Effector memory CD8-positive, alpha-beta T cell (primary cell): Measurements from ENCODE around the gene YRDC.

Source experiments
- ATAC-seq: fragments of 150-1000 bp; cut with Tn5 transposase; replicated peaks from 2 replicates; pipeline ENCODE4 v1.10.0; 2021; ENCODE audit warnings: mild to moderate bottlenecking, moderate library complexity
- DNase-seq, 3 experiments: peaks; one replicate each; pipeline ENCODE4 v3.0.0; 2021
- H3K27ac Mint-ChIP-seq, 2 donors: one replicate each; pipeline ENCODE4 v1.8.0; 2022; ENCODE audit warnings: mild to moderate bottlenecking in 2 of 2, mixed read lengths in 2 of 2, moderate library complexity in 2 of 2
- H3K27me3 Mint-ChIP-seq, 2 donors: one replicate each; pipeline ENCODE4 v1.8.0; 2022; ENCODE audit warnings: mixed read lengths in 2 of 2
- H3K36me3 Mint-ChIP-seq: one replicate; pipeline ENCODE4 v1.8.0; 2022; ENCODE audit warnings: mild to moderate bottlenecking, moderate library complexity, mixed read lengths; ENCODE audit not compliant: insufficient read depth
- H3K4me1 Mint-ChIP-seq, 2 donors: one replicate each; pipeline ENCODE4 v1.8.0; 2022; ENCODE audit warnings: low read depth in 2 of 2, mixed read lengths in 2 of 2
- H3K4me3 Mint-ChIP-seq, 2 donors: one replicate each; pipeline ENCODE4 v1.8.0; 2022; ENCODE audit warnings: mild to moderate bottlenecking in 2 of 2, mixed read lengths in 2 of 2, moderate library complexity in 2 of 2
- H3K9me3 Mint-ChIP-seq, 2 donors: one replicate each; pipeline ENCODE4 v1.8.0; 2022; ENCODE audit warnings: mixed read lengths in 2 of 2

The YRDC gene

GRCh38 chr1:37840711-37841110, 32.7 kb upstream of the YRDC start:
- Mint-ChIP-seq H3K4me1 (peaks cover 5 to 31% of the 10 kb centered on the region in 2 donors), H3K27ac (peak overlapping the region in 1 of 2 donors; percentile 26), H3K27me3 (no peaks in the 10 kb centered on the region), H3K4me3 (no peak overlapping the region), H3K36me3 (peaks cover 37% of the 10 kb centered on the region), H3K9me3 (no peaks in the 10 kb centered on the region)
- no peak for DNase-seq
- no peak for ATAC-seq

- DNase-seq (no peak), ATAC-seq (no peak)
- H3K27me3 Mint-ChIP-seq: no peaks in the 10 kb centered on the region
- H3K27ac Mint-ChIP-seq: peak overlapping the region in 1 of 2 donors; percentile 26
- H3K36me3 Mint-ChIP-seq: peaks cover 43% of the 10 kb centered on the region
- no peak overlapping the region for H3K4me3 Mint-ChIP-seq
- H3K4me1 Mint-ChIP-seq: peaks cover 5 to 21% of the 10 kb centered on the region in 2 donors
- H3K9me3 Mint-ChIP-seq: no peaks in the 10 kb centered on the region
Measured at GRCh38 chr1:37839676-37840075, 31.7 kb upstream of the YRDC start.

GRCh38 chr1:37836788-37837187, 28.8 kb upstream of the YRDC start:
- no peak overlapping the region for H3K4me3 Mint-ChIP-seq
- H3K27me3 Mint-ChIP-seq: no peaks in the 10 kb centered on the region
- ATAC-seq (no peak), DNase-seq (no peak)
- H3K9me3 Mint-ChIP-seq: no peaks in the 10 kb centered on the region
- peaks cover 0 to 3% of the 10 kb centered on the region in 2 donors for H3K4me1 Mint-ChIP-seq
- H3K36me3 Mint-ChIP-seq: peaks cover 64% of the 10 kb centered on the region
- no peak overlapping the region for H3K27ac Mint-ChIP-seq

DNA sequence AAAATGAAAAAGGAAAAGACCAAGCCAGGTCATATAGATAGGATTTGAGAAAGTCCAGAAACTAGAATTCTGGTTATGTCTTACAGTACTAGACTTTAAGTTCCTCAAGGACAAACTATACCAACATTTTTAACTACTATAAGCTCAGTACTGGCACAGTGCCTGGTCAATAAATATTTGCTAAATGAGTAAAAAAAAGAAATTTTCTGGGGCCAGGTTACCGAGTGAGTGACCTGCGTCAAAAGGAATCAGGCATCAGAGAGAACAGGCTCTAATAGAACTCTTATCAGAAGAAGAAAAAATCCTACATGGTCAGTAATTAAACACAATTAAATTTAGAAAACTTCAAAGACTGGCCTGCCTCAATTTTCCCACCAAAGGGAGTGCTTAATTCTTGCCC, 23.8 kb upstream of the YRDC start:
- Mint-ChIP-seq H3K27ac (no peak overlapping the region), H3K27me3 (no peaks in the 10 kb centered on the region)

DNA sequence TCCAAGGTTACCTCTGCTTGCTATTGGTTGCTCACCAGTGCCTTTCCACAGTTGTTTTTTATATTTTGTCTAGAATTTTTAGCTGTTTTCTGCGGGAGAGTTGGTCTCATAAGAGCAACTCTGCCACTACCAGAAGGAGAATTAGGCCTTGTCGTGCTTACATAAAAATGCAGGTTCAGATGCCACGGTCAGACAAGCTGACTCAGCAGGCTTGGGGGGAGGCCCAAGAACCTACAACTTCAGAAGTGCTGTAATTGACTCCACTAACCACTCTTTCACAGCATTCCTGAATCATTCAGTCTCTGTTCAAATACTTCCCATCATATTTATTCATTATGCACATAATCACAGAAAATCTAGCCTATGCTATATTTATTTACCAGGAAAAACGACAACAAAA, 23.1 kb upstream of the YRDC start:
- no peak for DNase-seq
- no peaks in the 10 kb centered on the region for H3K27me3 Mint-ChIP-seq
- no peak overlapping the region for H3K27ac Mint-ChIP-seq
- H3K4me1 Mint-ChIP-seq: peaks cover 0 to 2% of the 10 kb centered on the region in 2 donors
- no peak for ATAC-seq
- no peaks in the 10 kb centered on the region for H3K9me3 Mint-ChIP-seq
- H3K4me3 Mint-ChIP-seq: no peak overlapping the region
- H3K36me3 Mint-ChIP-seq: peaks cover 60% of the 10 kb centered on the region

More for the DNA sequence above, 23.8 kb upstream of the YRDC start:
- no peaks in the 10 kb centered on the region for H3K9me3 Mint-ChIP-seq
- no peak overlapping the region for H3K4me3 Mint-ChIP-seq
- H3K36me3 Mint-ChIP-seq: peaks cover 60% of the 10 kb centered on the region
- H3K4me1 Mint-ChIP-seq: peaks cover 0 to 2% of the 10 kb centered on the region in 2 donors
- no peak for DNase-seq
- no peak for ATAC-seq

DNA sequence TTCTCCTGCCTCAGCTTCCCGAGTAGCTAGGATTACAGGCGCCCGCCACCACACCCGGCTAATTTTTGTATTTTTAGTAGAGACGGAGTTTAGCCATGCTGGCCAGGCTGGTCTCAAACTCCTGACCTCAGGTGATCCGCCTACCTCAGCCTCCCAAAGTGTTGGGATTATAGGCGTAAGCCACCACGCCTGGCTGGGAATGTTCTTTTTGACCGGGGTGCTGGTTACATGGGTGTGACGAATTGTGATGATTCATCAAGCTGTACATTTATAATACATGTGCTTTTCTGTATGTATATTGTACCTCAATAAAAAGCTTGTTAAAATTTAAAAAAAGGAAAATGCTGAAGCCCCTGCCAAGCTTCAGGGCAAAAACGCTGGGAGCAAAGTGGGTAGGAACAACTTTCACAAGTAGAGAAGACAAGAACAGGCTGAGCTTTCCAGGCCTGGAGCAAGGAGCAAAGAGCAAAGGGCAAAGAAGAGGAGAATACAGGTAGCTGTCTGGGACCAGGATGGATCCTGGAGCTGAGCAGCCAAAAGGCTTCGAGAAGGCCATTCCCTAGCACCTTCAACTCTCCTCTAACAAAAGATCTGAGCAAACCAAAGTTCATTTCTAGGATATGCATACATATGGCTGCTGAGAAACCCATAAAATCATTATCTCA, 20.5 kb upstream of the YRDC start:
- DNase-seq (no peak), ATAC-seq (no peak)
- H3K27ac Mint-ChIP-seq: peak overlapping the region in 1 of 2 donors; percentile 62
- peaks cover 46% of the 10 kb centered on the region for H3K36me3 Mint-ChIP-seq
- no peaks in the 10 kb centered on the region for H3K27me3 Mint-ChIP-seq
- H3K9me3 Mint-ChIP-seq: no peaks in the 10 kb centered on the region
- peaks cover 2 to 6% of the 10 kb centered on the region in 2 donors for H3K4me1 Mint-ChIP-seq
- no peak overlapping the region for H3K4me3 Mint-ChIP-seq

GRCh38 chr1:37825506-37825905, 17.5 kb upstream of the YRDC start:
- peaks cover 3 to 6% of the 10 kb centered on the region in 2 donors for H3K4me1 Mint-ChIP-seq
- H3K36me3 Mint-ChIP-seq: peaks cover 50% of the 10 kb centered on the region
- no peak overlapping the region for H3K4me3 Mint-ChIP-seq
- peak overlapping the region; percentile 44 to 78 for H3K27ac Mint-ChIP-seq
- DNase-seq (no peak), ATAC-seq (no peak)
- no peaks in the 10 kb centered on the region for H3K9me3 Mint-ChIP-seq
- no peaks in the 10 kb centered on the region for H3K27me3 Mint-ChIP-seq

- H3K4me3 Mint-ChIP-seq: no peak overlapping the region
- peaks cover 3 to 6% of the 10 kb centered on the region in 2 donors for H3K4me1 Mint-ChIP-seq
- H3K27me3 Mint-ChIP-seq: no peaks in the 10 kb centered on the region
Measured at GRCh38 chr1:37824001-37824400, 16.0 kb upstream of the YRDC start.

DNA sequence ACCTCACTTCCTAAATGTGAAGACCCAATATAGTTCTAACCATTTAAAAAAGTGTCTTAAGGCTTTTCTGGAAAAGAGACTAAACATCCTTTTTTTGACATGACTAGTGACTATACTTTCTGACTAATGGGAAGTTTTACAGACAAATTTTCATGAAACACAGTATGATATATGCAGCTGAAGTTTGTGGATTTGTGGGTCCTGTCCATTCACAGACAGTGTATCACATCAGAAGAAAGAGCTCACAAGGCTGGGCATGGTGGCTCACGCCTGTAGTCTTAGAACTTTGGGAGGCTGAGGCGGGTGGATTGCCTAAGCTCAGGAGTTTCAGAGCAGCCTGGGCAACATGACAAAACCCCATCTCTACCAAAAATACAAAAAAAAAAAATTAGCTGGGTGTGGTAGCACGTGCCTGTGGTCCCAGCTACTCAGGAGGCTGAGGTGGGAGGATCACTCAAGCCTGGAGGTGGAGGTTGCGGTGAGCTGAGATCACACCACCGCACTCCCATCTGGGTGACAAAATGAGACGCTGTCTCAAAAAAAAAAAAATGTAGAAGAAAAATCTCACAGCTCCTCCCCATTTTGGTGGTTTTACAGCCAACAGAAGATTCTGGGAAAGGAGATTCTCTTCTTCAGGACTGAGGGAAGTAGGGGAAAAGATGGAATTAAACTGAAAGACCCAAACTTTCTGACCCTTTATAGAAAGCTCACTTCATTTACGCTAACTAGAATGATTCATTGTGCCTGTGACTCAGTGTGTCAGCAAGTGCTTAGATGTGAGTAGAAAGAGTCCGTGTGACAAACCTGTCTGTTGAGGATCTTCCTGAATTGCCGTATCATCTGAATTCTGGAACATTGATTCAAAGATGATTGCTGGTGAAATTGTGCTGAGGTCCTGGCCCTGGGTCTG, 15.2 kb upstream of the YRDC start:
- H3K27ac Mint-ChIP-seq: peak overlapping the region; percentile 44 to 85

More at GRCh38 chr1:37824001-37824400, 16.0 kb upstream of the YRDC start:
- DNase-seq: no peak
- no peak for ATAC-seq
- peaks cover 43% of the 10 kb centered on the region for H3K36me3 Mint-ChIP-seq
- H3K9me3 Mint-ChIP-seq: no peaks in the 10 kb centered on the region
- H3K27ac Mint-ChIP-seq: no peak overlapping the region

GRCh38 chr1:37821481-37821880, 13.5 kb upstream of the YRDC start:
- peak overlapping the region in 1 of 2 donors; percentile 85 for H3K27ac Mint-ChIP-seq
- no peak for DNase-seq
- no peak for ATAC-seq
- H3K4me3 Mint-ChIP-seq: no peak overlapping the region
- H3K27me3 Mint-ChIP-seq: no peaks in the 10 kb centered on the region
- H3K9me3 Mint-ChIP-seq: no peaks in the 10 kb centered on the region
- peaks cover 44% of the 10 kb centered on the region for H3K36me3 Mint-ChIP-seq
- H3K4me1 Mint-ChIP-seq: peaks cover 3 to 6% of the 10 kb centered on the region in 2 donors

More for the DNA sequence above, 15.2 kb upstream of the YRDC start:
- Mint-ChIP-seq H3K4me1 (peaks cover 3 to 6% of the 10 kb centered on the region in 2 donors), H3K9me3 (no peaks in the 10 kb centered on the region), H3K4me3 (no peak overlapping the region), H3K36me3 (peaks cover 48% of the 10 kb centered on the region), H3K27me3 (no peaks in the 10 kb centered on the region)
- DNase-seq: no peak
- ATAC-seq: peak; percentile 75

DNA sequence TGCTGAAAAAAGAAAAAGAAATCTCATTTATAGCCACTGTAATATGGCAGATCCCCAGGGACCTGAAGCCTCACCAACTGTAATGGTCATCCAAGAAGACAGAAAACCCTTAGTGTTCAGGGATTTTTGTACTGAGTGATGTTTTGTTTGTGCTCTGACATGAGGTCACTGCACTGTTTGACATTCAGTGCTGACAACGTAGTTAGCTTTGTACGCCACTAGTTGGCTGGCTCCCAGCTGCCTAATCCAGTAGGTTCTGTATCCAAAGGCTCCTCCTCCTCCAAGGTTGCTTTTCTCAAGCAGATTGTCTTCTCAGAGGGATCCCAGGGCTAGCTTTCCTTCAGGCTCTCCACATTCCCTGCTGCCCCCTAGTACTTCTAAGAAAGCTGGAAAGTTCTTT, 9.5 kb upstream of the YRDC start:
- H3K4me1 Mint-ChIP-seq: peaks cover 0 to 2% of the 10 kb centered on the region in 2 donors
- H3K4me3 Mint-ChIP-seq: no peak overlapping the region
- no peak overlapping the region for H3K27ac Mint-ChIP-seq
- no peaks in the 10 kb centered on the region for H3K9me3 Mint-ChIP-seq
- H3K36me3 Mint-ChIP-seq: peaks cover 44% of the 10 kb centered on the region
- no peak for DNase-seq
- ATAC-seq: no peak
- no peaks in the 10 kb centered on the region for H3K27me3 Mint-ChIP-seq

DNA sequence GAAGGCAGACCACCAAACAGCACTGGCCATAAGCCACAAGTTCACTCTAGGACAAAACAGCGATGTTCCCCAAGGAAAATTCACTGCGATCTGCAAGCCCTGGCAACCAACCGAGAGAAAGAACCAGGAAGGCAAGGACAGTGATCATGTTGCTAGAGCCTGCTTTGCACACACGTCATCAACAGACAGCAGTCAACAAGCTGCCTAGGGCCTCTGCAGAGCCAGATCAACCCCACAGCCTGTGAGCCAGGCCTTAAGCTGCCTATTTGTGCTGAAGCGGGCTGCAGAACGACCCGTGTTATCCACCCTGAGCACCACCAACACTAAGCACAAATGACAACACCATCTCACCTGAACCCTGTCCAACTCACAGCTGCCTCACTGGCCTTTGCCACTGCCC, 6.2 kb upstream of the YRDC start:
- DNase-seq (no peak), ATAC-seq (no peak)
- Mint-ChIP-seq H3K36me3 (peaks cover 29% of the 10 kb centered on the region), H3K9me3 (no peaks in the 10 kb centered on the region), H3K4me1 (peaks cover 8 to 13% of the 10 kb centered on the region in 2 donors), H3K27ac (no peak overlapping the region), H3K27me3 (no peaks in the 10 kb centered on the region), H3K4me3 (no peak overlapping the region)

- DNase-seq (no peak), ATAC-seq (no peak)
- no peaks in the 10 kb centered on the region for H3K27me3 Mint-ChIP-seq
- no peaks in the 10 kb centered on the region for H3K9me3 Mint-ChIP-seq
- H3K27ac Mint-ChIP-seq: no peak overlapping the region
- no peak overlapping the region for H3K4me3 Mint-ChIP-seq
- H3K4me1 Mint-ChIP-seq: peaks cover 13 to 18% of the 10 kb centered on the region in 2 donors
- peaks cover 24% of the 10 kb centered on the region for H3K36me3 Mint-ChIP-seq
Measured at GRCh38 chr1:37813529-37814145, 5.6 kb upstream of the YRDC start.
